Aorta (tissue), 5 donors: Measurements from ENCODE around the gene OR4Q3. TPM values are rescaled to one million over a fixed set of nuclear protein-coding genes. Genes with fewer than 3 reads are reported as not detected.
"Not testable (repeated sequence)": the region's sequence is repeated elsewhere in the genome, so short reads cannot be mapped to it uniquely, and the experiment has no call there.

ENCODE experiments used
- ATAC-seq: fragments of 200-7000 bp; cut with Tn5 transposase; one replicate; pipeline ENCODE4 v1.9.1; 2022; ENCODE audit warnings: moderate library complexity; ENCODE audit not compliant: low FRiP score
- DNase-seq, 2 donors: peaks; one replicate each; pipeline ENCODE4 v3.0.0-alpha.2; 2020
- H3K27ac ChIP-seq, 2 donors: one replicate each; pipeline ENCODE4 v1.5.1; 2013; ENCODE audit warnings: low read length in 2 of 2, mild to moderate bottlenecking in 2 of 2, moderate library complexity in 2 of 2, control low read depth in 1 of 2, inconsistent platforms in 1 of 2, low read depth in 1 of 2
- H3K27me3 ChIP-seq, 2 donors: one replicate each; pipeline ENCODE4 v1.6.1; 2013; ENCODE audit warnings: control low read depth in 1 of 2, low read length in 1 of 2, mild to moderate bottlenecking in 1 of 2, moderate library complexity in 1 of 2; ENCODE audit not compliant: insufficient read depth in 2 of 2, control insufficient read depth in 1 of 2
- H3K36me3 ChIP-seq, 2 donors: one replicate each; pipeline ENCODE4 v1.6.1; 2013; ENCODE audit warnings: control low read depth in 1 of 2, low read length in 1 of 2, mild to moderate bottlenecking in 1 of 2; ENCODE audit not compliant: insufficient read depth in 2 of 2, control insufficient read depth in 1 of 2
- H3K4me1 ChIP-seq, 2 donors: one replicate each; pipeline ENCODE4 v1.6.1; 2013; ENCODE audit warnings: low read length in 2 of 2, control low read depth in 1 of 2, mild to moderate bottlenecking in 1 of 2, moderate library complexity in 1 of 2; ENCODE audit not compliant: insufficient read depth in 2 of 2, control insufficient read depth in 1 of 2
- H3K4me3 ChIP-seq, 2 donors: one replicate each; pipeline ENCODE4 v1.5.1; 2013; ENCODE audit warnings: low read length in 2 of 2, control low read depth in 1 of 2, mild to moderate bottlenecking in 1 of 2
- H3K9me3 ChIP-seq: one replicate; pipeline ENCODE4 v1.6.1; 2013; ENCODE audit warnings: mild to moderate bottlenecking, low read length; ENCODE audit not compliant: control insufficient read depth
- WGBS, 2 donors: extraction: QIAGEN DNeasy Blood & Tissue Kit; methylation state at CpG; one replicate each; pipeline ENCODE4 v1.1.7; 2013; 5-methylcytosine and 5-hydroxymethylcytosine counted together
- intact Hi-C, 2 donors: fragments of 100-400 bp; cut with DNase I; formaldehyde crosslinking; loops; one replicate each; pipeline versions ENCODE4 v1.14.2 to v1.15.0; 2022
- long read RNA-seq, 2 donors: library from polyadenylated mRNA; unstranded; transcript quantifications; one replicate each; pipeline ENCODE4 v2.0.0, GENCODE V29; 2020 to 2021
- polyA plus RNA-seq, 2 donors: library from polyadenylated mRNA; stranded (reverse); fragments of 200-250 nt; gene quantifications; one replicate each; pipeline ENCODE4 v1.2.3, GENCODE V29; 2013
- total RNA-seq, 2 donors: library from RNA; stranded (reverse); fragmentation: NEBNext Ultra II Directional; extraction: Animal tissue kit (Norgen Biotek cat#: 25700); gene quantifications; one replicate each; pipeline ENCODE4 v1.2.1, GENCODE V29; 2021
- donor health status: healthy with polysubstance abuse.
- donor health status: Bipolar disorder and iron deficiency.
- donor health status: DM: no; HTN: no; CAD: no.
- donor health status: DM: no; HTN: no; CAD: no.
- donor health status: DM: yes; HTN: yes; CAD: no.

Gene OR4Q3
- not detected for total RNA-seq
- not detected for polyA plus RNA-seq
- long read RNA-seq, donor 1: 0 reads
- long read RNA-seq, donor 2: 0 reads

DNA sequence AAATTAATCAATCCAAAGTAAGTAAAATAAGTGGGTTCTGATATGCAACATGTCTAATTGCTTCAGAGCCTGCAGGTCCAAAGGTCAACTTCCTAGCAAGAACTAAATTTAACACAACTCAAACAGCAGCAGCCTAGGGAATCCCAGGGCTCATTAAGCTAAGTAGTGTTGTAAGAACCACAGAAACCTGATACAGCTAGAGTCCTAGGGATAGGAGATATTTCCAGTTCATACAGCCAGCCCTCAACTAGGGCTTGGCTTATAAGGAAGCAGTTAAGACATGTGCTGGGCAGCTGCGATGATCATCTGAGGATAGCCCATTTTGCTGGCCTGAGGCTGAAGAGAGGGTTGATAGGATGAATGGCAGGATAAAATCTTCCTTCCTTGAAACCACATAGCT lies at the start of gene OR4Q3:
Gene OR4Q3, plus strand, starts transcription at position 316 of the 400 bp plus-strand sequence.
- Histone ChIP-seq H3K27me3 (no peaks in the 10 kb centered on the region), H3K4me1 (no peaks in the 10 kb centered on the region), H3K4me3 (no peak within 1 kb of the TSS), H3K36me3 (no peaks in the 10 kb centered on the region), H3K27ac (no peak within 1 kb of the TSS), H3K9me3 (no peaks in the 10 kb centered on the region)
- no peak for ATAC-seq
- intact Hi-C loops: no loop called here
- 81 to 82% methylated on average over 1 of the region's 1 CpG for WGBS, 2 donors
- DNase-seq: no peak

DNA sequence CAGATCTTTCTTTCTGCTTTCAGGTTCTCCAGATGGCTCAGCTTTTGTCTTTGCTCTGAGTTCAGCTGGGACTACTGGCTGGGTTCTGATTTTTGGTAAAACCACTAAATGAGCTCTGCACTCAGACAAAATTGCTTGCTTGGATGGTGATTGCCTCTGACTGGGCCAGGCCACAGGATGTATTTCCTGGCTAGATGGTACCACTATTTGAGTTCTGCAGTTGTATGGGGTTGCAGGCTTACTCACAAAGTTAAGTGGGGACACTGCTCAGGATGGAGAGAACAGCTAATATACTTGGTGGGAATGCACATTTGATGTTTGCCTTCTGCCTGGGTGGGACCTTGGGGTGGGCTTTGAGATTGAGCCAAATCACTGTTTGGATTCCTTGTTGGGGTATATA lies 14.0 kb upstream of the OR4Q3 start:
- ATAC-seq (no peak), DNase-seq (peak in 1 of 2 donors; percentile 28)

GRCh38 chr14:19729763-19730162 lies 13.6 kb upstream of the OR4Q3 start:
- peak in 1 of 2 donors; percentile 16 for DNase-seq
- peaks cover 8% of the 10 kb centered on the region for H3K9me3 ChIP-seq

More for the DNA sequence above, 14.0 kb upstream of the OR4Q3 start:
- intact Hi-C loops: no loop called here
- H3K27ac ChIP-seq: no peak overlapping the region
- H3K9me3 ChIP-seq: peaks cover 8% of the 10 kb centered on the region
- no peaks in the 10 kb centered on the region for H3K27me3 ChIP-seq
- H3K36me3 ChIP-seq: no peaks in the 10 kb centered on the region
- no peak overlapping the region for H3K4me3 ChIP-seq
- H3K4me1 ChIP-seq: no peaks in the 10 kb centered on the region

DNA sequence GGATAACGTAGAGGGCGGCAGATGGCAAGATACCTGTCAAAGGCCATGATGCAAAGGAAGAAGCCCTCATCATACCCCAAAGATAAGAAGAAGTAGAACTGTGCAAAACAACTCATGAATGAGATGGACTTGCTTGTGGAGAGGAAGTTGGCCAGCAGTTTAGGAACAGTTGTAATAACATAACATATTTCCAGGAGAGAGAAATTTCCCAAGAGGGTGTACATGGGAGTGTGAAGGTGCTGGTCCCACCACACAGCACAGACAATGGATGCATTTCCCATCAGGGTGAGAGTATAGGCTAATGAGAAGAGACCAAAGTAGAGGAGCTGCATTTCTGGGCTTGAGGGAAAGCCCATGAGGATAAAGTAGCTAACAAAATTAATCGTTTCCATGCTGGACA lies 9.5 kb upstream of the OR4Q3 start:
- ATAC-seq, DNase-seq: not testable (repeated sequence)
- 71 to 74% methylated on average over 3 of the region's 3 CpGs for WGBS, 2 donors

More at GRCh38 chr14:19729763-19730162, 13.6 kb upstream of the OR4Q3 start:
- intact Hi-C loops: no loop called here
- WGBS, 2 donors: 62 to 70% methylated on average over 2 of the region's 2 CpGs
- Histone ChIP-seq H3K27me3 (no peaks in the 10 kb centered on the region), H3K4me1 (no peaks in the 10 kb centered on the region), H3K36me3 (no peaks in the 10 kb centered on the region), H3K4me3 (no peak overlapping the region), H3K27ac (no peak overlapping the region)
- no peak for ATAC-seq

GRCh38 chr14:19752316-19752715 lies 8.9 kb downstream of the OR4Q3 start:
- H3K36me3 ChIP-seq, H3K4me3 ChIP-seq, intact Hi-C loops, H3K9me3 ChIP-seq, DNase-seq, H3K27me3 ChIP-seq, H3K4me1 ChIP-seq, ATAC-seq, H3K27ac ChIP-seq: not testable (repeated sequence)

More for the DNA sequence above, 9.5 kb upstream of the OR4Q3 start:
- H3K36me3 ChIP-seq, H3K9me3 ChIP-seq, intact Hi-C loops, H3K27me3 ChIP-seq, H3K27ac ChIP-seq, H3K4me3 ChIP-seq, H3K4me1 ChIP-seq: not testable (repeated sequence)

DNA sequence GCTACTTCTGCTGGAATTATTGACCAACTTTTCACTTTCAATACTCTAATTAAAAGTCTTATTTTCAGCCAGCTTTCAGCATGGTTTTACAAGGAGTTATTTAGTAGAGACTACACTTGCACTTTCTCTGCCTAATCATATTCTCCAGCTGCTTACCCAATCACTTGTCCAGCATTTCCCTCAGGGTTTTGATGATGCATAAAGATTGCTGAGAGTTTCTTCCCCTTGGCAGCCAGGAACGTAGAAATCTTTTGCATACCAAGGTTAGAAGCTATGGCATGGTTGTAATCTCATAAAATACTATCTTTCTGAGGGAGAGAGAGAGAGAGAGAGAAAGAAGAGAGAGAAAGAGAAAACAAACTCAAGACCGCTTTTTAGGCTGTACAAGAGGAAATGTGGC lies 10.8 kb downstream of the OR4Q3 start:
- WGBS, 2 donors: 27% methylated on average over 2 of the region's 2 CpGs
- Histone ChIP-seq H3K27ac (no peak overlapping the region), H3K27me3 (no peaks in the 10 kb centered on the region), H3K36me3 (no peaks in the 10 kb centered on the region), H3K4me1 (no peaks in the 10 kb centered on the region), H3K4me3 (no peak overlapping the region), H3K9me3 (no peaks in the 10 kb centered on the region)
- ATAC-seq (no peak), DNase-seq (no peak)
- intact Hi-C loops: no loop called here

DNA sequence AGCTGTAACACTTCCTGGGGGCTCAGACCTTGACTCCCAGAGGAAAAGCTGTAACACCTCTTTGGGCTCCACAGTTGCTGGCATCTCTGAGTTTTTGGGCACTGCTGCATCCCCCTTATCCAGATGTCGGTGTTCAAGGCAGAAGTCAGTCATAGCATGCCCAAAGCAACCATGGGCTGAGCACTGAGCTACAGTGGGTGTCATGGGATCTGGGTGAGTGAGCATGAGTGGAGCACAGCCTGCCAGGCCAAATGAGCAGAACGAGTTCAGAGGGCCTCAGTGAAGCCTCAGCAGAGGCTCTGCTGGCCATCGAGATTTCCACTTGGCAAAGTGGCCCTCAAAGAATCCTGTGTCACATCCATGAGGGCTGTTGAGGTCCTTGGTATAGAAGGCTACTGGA lies 28.1 kb downstream of the OR4Q3 start:
- DNase-seq, H3K36me3 ChIP-seq, H3K4me1 ChIP-seq, H3K9me3 ChIP-seq, H3K27me3 ChIP-seq, H3K27ac ChIP-seq, intact Hi-C loops, H3K4me3 ChIP-seq: not testable (repeated sequence)
- 39 to 45% methylated on average over 3 of the region's 3 CpGs for WGBS, 2 donors
- peak; percentile 26 for ATAC-seq

DNA sequence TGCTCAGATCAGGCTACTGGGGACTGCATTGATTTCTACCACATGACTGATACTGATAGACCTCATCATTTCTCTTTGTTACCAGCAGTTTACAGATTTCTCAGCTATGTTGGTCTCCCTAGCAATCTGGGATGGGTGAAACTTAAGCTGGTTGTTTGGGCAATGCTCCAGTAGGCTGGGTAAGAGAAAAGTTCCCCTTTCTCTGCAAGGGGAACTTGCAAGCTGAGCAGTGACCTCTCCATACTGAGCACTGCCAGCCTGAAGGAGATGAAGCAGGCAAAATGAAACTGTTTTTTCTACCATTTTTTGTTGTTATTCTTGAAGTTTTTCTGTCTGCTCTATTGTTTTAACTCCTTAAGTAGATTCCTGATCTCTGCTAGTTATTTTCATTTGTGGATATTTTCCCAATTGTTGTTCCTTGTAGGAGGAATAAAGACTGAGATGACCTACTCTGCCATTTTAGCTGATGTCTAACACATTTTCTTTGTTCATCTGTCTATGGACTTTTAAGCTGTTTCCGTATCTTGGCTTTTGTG lies 28.6 kb downstream of the OR4Q3 start:
- Histone ChIP-seq H3K9me3 (no peaks in the 10 kb centered on the region), H3K27me3 (peaks cover 0 to 2% of the 10 kb centered on the region in 2 donors), H3K27ac (no peak overlapping the region), H3K4me3 (no peak overlapping the region), H3K4me1 (no peaks in the 10 kb centered on the region), H3K36me3 (no peaks in the 10 kb centered on the region)
- WGBS, 2 donors: 87 to 93% methylated on average over 1 of the region's 1 CpG
- intact Hi-C loops: no loop called here
- ATAC-seq (peak; percentile 19), DNase-seq (no peak)

- not testable (repeated sequence) for ATAC-seq, H3K36me3 ChIP-seq
Observed at GRCh38 chr14:19772454-19772853, 29.1 kb downstream of the OR4Q3 start.

More at GRCh38 chr14:19772454-19772853, 29.1 kb downstream of the OR4Q3 start:
- WGBS, 2 donors: 39 to 42% methylated on average over 2 of the region's 2 CpGs
- H3K27me3 ChIP-seq, H3K4me3 ChIP-seq, H3K4me1 ChIP-seq, H3K27ac ChIP-seq, intact Hi-C loops, H3K9me3 ChIP-seq, DNase-seq: not testable (repeated sequence)
